HepG2 (cell line): ENCODE measurements around the gene ANKRD36C. TPM values are rescaled to one million over a fixed set of nuclear protein-coding genes. Genes with fewer than 3 reads are reported as not detected.
A peak's percentile ranks its signal among the peaks of the same experiment; 100 is the strongest.

Experiments
- ARNT2 ChIP-seq: sonication (generic); formaldehyde crosslinking; IDR thresholded peaks from 2 replicates; pipeline ENCODE4 v1.8.0; 2022; ENCODE audit warnings: mild to moderate bottlenecking, low read depth, missing genetic modification reagents, moderate library complexity
- ASH2L ChIP-seq: fragments of 300-600, 200-600 bp; sonication (generic); IDR thresholded peaks from 2 replicates; pipeline ENCODE4 v1.7.0; 2017; ENCODE audit warnings: low read depth, mild to moderate bottlenecking, moderate library complexity, mixed read lengths, low read length; ENCODE audit not compliant: insufficient read length
- DMAP1 ChIP-seq: IDR thresholded peaks from 2 replicates; pipeline ENCODE4 v1.6.1; 2016
- EED ChIP-seq: sonication (generic); formaldehyde crosslinking; IDR thresholded peaks from 2 replicates; pipeline ENCODE4 v1.5.0; 2020; ENCODE audit warnings: mild to moderate bottlenecking, missing genetic modification reagents
- GABPB1 ChIP-seq: IDR thresholded peaks from 2 replicates; pipeline ENCODE4 v1.6.1; 2016; ENCODE audit warnings: mild to moderate bottlenecking, missing genetic modification reagents, moderate library complexity, missing compliant biosample characterization
- GMEB1 ChIP-seq: sonication (generic); formaldehyde crosslinking; IDR thresholded peaks from 2 replicates; pipeline ENCODE4 v1.5.1; 2020; ENCODE audit warnings: missing genetic modification reagents, mild to moderate bottlenecking, borderline replicate concordance
- HOXA3 ChIP-seq: sonication (generic); formaldehyde crosslinking; IDR thresholded peaks from 2 replicates; pipeline ENCODE4 v1.5.0; 2020; ENCODE audit warnings: missing genetic modification reagents
- IRF9 ChIP-seq: sonication (generic); formaldehyde crosslinking; IDR thresholded peaks from 2 replicates; pipeline ENCODE4 v1.8.0; 2022; ENCODE audit warnings: missing genetic modification reagents, mild to moderate bottlenecking, borderline replicate concordance
- MXD1 ChIP-seq: sonication (generic); formaldehyde crosslinking; IDR thresholded peaks from 2 replicates; pipeline ENCODE4 v1.4.0; 2020; ENCODE audit warnings: mild to moderate bottlenecking, missing genetic modification reagents
- PHF21A ChIP-seq: sonication (generic); formaldehyde crosslinking; IDR thresholded peaks from 2 replicates; pipeline ENCODE4 v1.5.0; 2020; ENCODE audit warnings: mild to moderate bottlenecking, missing genetic modification reagents
- PHF8 ChIP-seq: sonication (generic); formaldehyde crosslinking; IDR thresholded peaks from 2 replicates; pipeline ENCODE4 v1.5.0; 2020; ENCODE audit warnings: missing genetic modification reagents
- ZHX1 ChIP-seq: sonication (generic); formaldehyde crosslinking; IDR thresholded peaks from 2 replicates; pipeline ENCODE4 v1.8.1; 2022; ENCODE audit warnings: low read depth, mild to moderate bottlenecking, missing genetic modification reagents
- ZNF407 ChIP-seq: sonication (generic); formaldehyde crosslinking; IDR thresholded peaks from one replicate; pipeline ENCODE4 v1.5.1; 2020; ENCODE audit warnings: mild to moderate bottlenecking, missing genetic modification reagents; ENCODE audit errors: not compliant biosample characterization
- ZNF747 ChIP-seq: sonication (generic); formaldehyde crosslinking; IDR thresholded peaks from 2 replicates; pipeline ENCODE4 v1.8.1; 2023; ENCODE audit warnings: missing genetic modification reagents, mild to moderate bottlenecking, borderline replicate concordance
- ZNF879 ChIP-seq: sonication (generic); formaldehyde crosslinking; IDR thresholded peaks from 2 replicates; pipeline ENCODE4 v1.8.1; 2023; ENCODE audit warnings: missing genetic modification reagents
- polyA plus RNA-seq, 8 experiments: library from polyadenylated mRNA; depleted of rRNA in 3 of 8; stranded (reverse) in 7 of 8; unstranded in 1 of 8; fragments of >200 nt; fragmentation: Illumina TruSeq in 4 of 8; extraction: Trizol in 4 of 8; gene quantifications; 2 replicates each; pipeline versions ENCODE4 v1.2.1 to v1.2.3, GENCODE V29; 2011 to 2016; ENCODE audit warnings: low read depth in 4 of 8, missing spikeins in 1 of 8, mixed read lengths in 1 of 8; ENCODE audit not compliant: insufficient read depth in 1 of 8
- total RNA-seq, 5 experiments: library from RNA; depleted of rRNA; stranded (reverse); fragments of >200 nt; fragmentation: Illumina TruSeq; extraction: Trizol; gene quantifications; 2 replicates each; pipeline ENCODE4 v1.2.3, GENCODE V29; 2016; ENCODE audit warnings: low read depth in 1 of 5

The ANKRD36C gene
- total and polyA plus RNA-seq, 2 of the 13 experiments (the other 11 are each of a cell fraction or from before 2014, with no cell fraction given) = 5.4 to 36.2 TPM

- TF ChIP-seq ZHX1 (CRISPR knock-in tag) (0 out of 2 replicates have a peak, but pooled peaks have one; percentile 49), PHF21A (CRISPR knock-in tag) (peak; percentile 67), PHF8 (peak; percentile 87), GABPB1 (CRISPR knock-in tag) (peak; percentile 57; the same call in 1 of the 2 replicates), HOXA3 (peak; percentile 32; the same call in 1 of the 2 replicates), DMAP1 (0 out of 2 replicates have a peak, but pooled peaks have one; percentile 22), GMEB1 (CRISPR knock-in tag) (0 out of 2 replicates have a peak, but pooled peaks have one; percentile 40), EED (CRISPR knock-in tag) (0 out of 2 replicates have a peak, but pooled peaks have one; percentile 32), IRF9 (CRISPR knock-in tag) (peak; percentile 43; the same call in 1 of the 2 replicates), ZNF879 (0 out of 2 replicates have a peak, but pooled peaks have one; percentile 68), ZNF407 (CRISPR knock-in tag) (peak; percentile 60), ASH2L (peak; percentile 58), ZNF747 (CRISPR knock-in tag) (0 out of 2 replicates have a peak, but pooled peaks have one; percentile 23), MXD1 (CRISPR knock-in tag) (peak; percentile 80), ARNT2 (CRISPR knock-in tag) (peak; percentile 63; the same call in 1 of the 2 replicates)
Observed at GRCh38 chr2:95992102-95992501, 478 bp upstream of the ANKRD36C start (continued).
